Epidermal melanocyte (primary cell): ENCODE results near the gene FGF14.

Source experiments
- DNase-seq: peaks from one replicate; pipeline ENCODE4 v3.0.0; 2011; ENCODE audit warnings: low spot score; ENCODE audit not compliant: insufficient read length

Gene FGF14

DNA sequence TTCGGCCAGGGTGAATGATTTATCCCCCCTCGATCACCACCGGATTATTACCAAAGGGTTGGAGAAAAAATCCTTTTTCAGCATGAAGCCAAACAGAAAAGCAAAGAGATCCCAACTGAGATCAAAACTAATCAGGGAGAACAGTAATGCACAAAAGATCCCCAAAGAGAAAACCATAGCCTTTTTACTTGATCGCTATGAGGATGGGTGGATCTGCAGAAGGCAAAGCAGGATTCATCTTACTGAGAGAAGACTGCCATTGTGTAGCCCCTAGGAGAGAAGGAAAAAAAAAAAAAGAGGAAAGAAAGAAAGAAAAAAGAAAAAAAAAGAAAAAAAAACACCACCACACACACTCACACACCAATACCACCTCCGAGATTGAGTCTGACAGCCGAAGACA is at the start of gene FGF14:
Gene FGF14, minus strand, starts transcription at position 283 of the 400 bp plus-strand sequence.
- no peak for DNase-seq

DNA sequence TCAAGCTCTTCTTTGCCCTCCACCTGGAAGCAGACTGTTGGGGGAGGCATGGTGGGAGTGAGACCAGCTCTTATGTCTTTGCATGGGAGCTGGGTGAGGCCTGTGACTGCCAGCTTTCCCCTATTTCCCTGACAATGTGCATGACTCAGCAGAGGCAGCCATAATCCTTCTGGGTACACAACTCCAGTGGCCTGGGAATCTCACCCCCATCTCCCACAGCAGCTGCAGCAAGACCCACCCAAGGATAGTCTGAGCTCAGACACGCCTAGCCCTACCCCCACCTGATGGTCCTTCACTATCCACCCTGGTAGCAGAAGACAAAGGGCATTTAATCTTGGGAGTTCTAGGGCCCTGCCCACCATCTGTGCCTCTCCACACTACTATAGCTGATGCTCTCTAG is 41.4 kb upstream of the FGF14 start:
- no peak for DNase-seq

DNA sequence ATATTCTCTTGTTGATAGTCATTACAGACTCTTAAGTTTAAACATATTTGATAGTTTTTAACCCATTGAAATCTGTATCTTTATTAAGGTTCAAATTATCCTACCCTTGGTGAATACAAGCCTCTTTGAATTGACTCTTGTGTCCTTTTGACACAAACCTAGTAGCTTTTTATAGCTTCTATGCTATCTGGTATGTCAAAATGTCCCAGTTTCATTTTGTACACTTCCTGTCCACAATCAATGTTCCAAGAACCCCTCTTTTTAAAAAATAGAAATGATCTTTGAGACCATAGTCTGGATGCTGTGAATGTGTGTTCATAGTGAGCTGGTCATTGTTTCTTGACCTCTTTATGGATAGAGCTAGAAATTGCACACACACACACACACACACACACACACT is 39.2 kb upstream of the FGF14 start:
- no peak for DNase-seq

DNA sequence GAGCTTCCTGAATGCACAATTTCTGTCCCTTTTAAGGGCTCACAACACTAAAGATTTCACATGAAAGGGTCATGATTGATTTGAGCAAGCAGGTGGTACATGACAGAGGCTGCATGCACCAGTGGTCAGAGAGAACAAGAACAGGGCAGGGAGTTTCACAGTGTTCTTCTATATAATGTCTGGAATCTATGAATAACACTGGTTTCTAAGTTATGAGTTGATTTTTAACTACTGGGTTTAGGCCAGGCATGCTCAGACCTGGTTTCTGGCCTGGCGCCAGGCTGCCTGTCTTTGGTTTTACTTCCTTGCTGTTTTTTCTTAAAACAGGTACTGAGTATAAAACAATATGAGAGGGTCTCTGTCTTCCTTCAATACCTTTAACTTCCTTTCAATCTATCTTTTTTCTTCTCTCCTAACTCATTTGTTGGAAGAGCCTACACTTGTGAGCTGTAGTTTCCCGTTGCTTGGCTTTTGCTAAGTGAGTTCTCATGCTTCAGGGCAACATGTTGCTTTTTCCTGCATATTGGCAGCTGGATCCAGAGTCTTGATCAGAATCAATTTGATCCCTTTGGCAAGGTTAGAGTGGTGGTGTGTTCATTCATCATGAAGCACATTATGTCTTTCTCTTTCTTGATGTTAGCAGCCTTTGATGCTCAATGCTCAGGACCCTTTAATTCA is 38.5 kb upstream of the FGF14 start:
- no peak for DNase-seq

DNA sequence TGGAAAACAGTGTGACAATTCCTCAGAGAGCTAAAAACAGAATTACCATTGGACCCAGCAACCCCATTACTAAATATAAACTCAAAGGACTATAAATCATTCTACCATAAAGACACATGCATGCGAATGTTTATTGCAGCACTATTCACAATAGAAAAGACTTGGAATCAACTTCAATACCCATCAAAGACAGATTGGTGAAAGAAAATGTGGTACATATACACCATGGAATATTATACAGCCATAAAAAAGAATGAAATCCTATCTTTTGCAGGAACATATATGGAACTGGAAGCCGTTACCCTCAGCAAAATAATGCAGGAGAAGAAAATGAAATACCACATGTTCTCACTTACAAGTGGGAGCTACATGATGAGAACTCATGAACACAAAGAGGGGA is 20.8 kb upstream of the FGF14 start:
- no peak for DNase-seq

DNA sequence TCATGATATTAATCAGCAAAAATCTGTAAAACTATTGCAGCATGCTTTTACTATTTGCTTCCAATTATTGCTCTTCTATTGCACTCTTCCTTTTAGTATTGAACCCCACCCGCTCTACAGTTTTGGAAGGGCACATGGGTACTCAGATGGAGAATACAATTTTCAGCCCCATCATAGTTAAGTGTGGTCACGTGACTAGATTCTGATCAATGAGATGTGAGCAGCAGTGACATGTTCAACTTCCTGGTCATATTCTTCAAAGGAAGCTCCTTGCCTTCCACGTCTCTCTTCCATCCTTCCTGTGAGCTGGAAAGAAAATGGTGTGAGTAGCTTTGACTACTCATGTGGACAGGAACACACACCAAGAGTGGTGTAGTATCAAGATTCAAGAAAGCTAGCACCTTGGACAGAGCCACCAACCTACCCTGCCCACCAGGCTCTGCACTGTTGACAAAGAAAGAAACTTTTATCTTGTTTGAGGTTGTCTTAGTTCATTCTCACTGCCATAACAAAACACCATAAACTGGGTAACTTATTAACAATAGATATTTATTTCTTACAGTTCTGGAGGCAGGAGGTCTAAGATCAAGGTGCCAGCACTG is 3.8 kb upstream of the FGF14 start:
- no peak for DNase-seq

DNA sequence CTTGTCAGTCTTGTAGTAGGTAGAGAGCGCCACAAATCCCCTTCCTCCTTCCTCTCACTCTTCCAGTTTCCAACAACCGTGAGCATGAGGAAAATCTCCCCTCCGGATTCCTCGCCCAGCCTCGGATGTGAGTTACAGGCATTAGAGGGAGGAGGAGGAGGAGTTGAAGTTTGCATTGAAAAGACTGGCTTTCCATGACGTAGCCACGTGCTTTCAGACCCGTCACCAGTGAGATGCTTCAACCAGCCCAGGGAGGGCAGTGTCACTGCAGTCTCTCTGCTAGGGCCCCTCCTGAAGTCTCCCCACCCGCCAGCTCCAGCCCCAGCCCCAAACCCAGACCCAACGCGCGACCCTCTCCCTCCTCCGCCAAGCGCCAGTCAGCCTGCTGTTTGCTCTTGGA is 442 bp upstream of the FGF14 start:
- DNase-seq, result no peak

DNA sequence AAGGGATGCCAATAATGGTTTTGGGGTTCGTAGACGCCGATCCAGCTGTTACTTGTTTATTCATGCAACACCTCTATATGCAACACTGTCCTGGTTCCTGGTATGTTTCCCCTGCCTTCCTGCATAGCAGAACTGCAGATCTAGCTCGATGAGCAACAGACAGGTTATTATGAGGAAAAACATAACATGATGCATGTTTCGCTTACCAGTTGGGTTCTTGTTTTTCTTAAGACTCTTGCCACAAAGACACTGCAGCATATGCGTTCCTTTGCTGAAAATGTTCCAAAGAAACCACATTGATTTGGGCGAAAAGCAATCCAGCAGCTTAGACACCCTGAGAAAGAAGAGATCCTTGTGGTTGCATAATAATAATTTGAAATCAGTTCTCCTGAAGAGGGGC is 583 bp downstream of the FGF14 start:
- DNase-seq, result peak; percentile 34

DNA sequence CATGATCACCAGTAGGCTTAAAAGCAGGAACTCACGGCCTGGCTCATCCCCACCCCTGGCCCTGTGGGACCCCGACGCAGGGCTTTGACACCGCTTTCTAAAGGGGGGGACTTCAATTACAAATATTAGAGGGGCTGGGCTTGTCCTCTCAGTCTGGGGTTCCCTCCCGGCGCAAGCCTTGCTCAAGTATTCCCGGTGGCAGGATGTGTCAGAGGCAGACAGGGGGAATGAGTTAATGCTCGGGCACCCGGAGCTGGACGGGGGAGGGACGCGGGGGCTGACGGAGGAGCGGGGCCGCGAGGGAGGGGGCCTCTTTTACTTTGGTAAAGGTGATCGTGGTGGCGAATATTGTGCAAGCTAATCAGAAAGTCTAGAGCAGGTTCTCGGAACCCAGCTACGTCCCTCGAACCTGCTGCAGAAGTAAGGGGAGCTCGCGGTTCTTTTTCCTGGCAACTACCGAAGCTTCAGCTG is 1.1 kb downstream of the FGF14 start:
- no peak for DNase-seq

DNA sequence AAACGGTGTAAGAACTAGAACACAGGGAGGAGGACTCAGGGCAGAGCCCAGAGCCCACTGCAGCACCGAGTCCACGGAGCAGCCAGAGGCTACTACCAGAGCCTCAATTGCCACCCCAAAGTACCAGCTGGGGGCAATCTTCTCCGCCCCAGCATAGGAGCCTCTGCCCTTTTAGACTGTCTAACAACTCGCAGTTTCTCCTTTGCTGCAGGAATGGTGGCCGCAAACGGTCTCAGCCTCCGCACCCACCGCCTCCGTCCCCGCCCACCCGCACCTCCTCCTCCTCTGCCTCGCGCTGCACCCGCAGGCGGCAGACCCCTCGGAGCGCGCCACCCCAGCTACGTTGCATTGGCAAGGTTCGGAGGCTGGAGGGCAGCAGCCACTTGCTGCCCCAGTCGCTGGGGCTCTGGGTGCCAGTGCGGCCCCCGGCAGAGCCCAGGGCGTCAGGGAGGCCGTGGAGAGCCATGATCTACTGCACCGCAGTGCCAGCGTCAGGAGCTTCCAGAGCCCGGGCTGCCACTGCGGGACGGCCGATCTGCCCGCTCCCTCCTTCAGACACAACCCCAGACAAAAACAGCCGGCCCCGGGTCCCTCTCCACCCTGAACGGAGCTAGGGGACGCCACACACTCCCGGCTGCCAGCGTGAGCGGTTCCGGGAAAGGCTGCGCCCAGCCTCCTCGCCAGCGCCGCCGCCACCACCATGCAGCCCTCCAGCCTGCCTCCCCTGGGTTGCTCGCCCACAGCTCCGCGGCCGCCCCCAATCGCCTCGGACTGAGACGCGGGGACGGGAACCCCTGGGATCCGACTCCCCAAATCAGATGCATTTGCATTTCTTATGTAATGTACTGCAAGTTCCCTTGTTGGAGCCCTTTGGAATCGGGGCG is 1.8 kb downstream of the FGF14 start:
- DNase-seq, result no peak

DNA sequence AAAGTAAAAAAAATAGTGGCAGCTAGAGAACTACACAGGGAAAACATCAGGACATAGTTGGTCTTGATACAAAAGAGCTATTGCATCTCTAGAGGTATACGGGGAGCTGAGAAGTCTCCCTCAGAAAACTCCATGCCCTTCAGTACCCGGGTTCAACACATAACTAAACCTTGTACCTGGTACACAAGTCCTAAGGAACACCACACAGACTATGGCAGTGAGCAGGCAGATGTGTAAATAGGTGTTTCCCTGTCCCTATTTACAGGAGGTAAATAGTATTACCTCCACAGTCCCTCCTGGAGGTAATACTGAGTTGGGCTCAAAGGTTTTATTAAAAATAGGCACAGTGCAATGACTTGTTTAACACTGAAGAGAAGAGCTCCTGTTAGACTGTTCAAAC is 5.9 kb downstream of the FGF14 start:
- no peak for DNase-seq

DNA sequence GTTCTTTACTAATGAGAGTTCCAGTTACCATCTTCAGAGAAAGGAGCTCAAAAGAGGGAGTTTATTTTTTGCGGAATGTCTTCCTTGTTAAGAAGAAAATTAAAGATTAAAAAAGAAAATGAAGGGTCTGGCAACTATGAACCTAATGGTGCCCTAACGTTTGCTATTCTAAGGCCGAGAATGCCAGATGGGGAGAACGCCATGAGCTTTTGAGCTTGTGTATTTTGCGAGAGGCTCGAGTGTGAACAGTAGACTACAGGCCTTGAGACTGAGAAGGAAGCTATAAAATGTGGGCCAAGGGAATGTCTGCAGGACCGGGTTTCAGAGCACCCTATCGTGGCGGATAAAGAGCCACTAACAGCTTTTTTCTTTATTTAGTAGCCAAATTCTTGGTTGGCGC is 6.7 kb downstream of the FGF14 start:
- DNase-seq, result no peak

DNA sequence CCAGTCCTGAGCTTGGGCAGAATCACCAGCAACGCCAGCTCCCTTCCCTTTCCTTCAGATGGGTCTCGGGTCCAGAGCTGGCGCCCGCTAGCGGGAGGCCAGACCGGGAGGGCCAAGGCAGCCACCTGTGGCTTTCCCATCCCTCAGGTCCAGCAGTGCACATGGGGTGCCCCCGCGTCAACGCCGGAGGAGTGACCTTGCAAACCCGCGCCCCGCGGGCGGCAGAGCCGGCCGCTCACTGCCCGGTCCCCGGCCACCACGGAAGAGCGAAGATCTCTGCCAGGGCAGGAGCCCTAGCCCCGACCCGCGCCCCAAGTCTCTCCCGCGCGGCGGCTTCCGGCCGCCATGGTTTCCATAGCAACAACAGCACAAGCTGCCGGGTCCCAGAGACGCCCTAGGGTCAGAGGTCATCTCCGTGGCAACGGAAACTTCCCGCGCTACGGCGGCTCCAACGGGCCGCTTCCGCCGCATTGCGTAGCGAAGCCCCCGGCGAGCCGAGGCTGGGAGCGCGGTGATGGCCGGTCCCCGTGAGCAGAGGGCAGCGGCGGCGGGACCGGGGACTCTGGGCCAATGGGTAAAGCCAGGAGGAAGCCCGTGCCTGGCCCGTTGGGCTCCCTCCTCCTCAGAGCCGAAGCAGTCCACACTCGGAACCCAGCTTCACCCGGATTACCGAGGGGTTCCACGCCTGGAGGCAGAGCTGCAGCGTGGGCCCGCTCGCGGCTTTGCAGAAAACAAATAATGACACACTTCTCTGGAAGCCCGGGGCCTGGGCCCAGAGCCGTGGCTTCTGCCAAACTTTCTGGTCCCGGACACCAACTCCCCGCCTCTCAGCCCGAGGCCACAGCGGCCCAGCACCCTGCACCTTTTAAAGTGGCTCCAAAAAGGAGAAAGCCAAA is 7.4 kb downstream of the FGF14 start:
- peak; percentile 85 for DNase-seq

DNA sequence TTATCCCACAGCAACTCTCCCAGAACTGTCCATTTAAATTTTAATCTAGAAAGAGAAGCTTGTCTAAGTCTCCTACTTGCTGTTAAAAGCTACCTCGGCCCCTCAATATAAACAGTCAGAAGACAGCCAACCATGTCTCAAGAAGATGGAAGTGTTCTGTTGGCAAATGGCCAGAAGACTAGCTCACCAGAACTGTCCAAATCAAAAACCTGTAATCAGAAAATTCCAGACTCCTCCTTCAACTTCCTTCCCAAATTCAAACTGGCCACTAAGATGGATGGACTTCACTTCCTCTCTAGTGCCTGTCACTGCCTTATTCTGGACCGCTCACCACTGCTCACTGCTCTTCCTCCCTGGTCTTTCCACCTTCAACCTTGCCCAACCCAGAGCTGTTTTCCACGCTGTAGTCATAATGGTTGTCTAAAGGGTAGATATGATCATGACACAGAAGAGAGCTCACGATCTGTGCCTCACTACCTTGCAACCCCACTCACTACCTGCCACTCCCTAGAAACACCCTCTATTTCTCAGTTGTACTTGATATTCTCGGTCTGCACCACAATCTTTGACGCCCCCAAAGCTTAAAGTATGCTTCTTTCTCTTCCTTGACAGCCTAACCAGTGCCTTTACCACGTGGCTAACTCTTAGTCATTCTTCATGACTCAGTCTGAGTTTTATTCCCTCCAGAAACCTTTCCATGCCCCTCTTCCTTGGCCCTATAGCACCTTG is 9.2 kb downstream of the FGF14 start:
- no peak for DNase-seq

DNA sequence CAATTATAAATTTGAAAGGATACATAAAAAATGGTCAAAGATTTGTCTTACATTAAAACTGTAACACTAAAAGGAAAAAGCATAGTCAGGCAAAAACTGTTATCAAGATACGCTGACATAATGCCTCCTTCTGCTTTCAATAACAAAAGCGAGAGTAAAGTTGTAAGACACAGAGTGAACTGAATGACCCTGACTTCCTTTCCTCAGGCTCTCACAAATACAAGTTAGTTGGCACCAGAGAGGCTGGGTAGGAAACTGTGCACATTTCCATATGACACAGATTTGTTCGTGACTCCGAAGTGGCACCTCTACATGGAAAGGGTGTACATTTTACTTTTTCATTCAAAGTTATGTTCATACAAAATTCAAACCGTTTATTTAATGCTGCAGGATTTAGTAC is 15.4 kb downstream of the FGF14 start:
- no peak for DNase-seq

DNA sequence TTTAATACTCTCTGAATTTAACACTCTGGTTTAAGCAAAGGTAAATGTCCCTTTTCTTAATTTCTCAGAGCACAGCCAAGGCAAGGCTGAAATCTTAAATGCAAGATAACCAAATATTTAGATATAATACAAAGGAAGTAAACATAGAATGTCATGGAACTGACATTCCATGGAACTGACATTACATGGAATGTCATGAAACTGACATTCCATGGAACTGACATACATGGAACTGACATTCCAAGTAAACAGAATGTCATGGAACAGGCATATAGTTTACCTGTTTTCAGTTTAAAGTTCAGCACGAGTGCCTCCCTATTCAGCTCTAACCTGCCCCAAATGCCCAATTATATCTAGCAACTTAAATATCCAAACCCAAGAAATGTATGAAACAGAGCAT is 21.8 kb downstream of the FGF14 start:
- no peak for DNase-seq

DNA sequence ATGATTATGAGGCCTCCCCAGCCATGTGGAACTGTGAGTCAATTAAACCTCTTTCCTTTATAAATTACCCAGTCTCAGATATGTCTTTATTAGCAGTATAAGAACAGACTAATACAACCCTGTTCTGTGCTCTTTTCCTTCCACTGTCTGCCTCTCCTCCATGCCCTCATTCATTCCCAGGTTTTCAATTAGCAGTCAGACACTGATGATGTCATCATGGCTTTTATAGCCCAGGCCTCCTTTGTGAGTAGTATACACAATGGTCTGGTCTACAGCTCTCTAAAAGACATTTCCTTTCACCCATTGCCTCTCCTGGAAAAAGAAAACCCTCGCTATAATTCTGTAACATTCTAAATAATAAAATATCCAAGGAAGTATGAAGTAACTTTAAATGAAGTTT is 25.5 kb downstream of the FGF14 start:
- no peak for DNase-seq

DNA sequence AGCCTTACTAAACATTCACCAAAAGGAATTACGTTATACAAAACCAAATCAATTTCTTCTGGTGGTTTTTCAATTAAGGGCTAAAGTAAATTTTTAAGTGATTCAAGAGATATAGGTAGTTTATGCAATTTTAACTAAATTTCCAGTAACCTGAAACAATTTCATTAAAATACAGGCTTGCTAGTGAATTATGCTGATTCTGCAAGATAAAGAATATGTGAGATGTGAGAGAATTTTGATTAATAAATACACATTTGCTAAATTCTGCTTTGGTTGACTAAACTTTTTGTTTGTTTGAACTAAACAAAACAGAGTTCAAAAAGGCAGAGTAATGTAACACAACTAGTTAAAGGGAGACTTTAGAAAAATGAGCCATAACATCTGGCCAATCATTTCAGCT is 27.1 kb downstream of the FGF14 start:
- DNase-seq, result no peak

DNA sequence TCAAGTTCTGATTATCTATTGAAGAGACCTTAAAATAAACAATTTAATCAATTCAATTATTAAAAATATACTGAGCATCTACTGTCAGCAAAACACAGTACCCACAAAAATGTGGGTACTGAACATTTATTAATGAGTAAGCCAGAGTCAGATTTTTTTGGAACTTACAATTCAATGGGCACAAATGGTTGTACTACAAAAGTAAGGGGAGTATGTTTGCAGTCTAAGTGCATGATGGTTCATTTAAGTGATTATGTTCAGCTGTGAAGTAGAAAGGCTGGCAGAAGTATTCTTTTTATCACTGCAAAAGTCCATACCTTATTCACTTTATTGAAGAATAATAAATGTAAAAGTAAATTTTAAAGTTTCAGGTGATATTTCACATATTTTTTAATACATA is 27.6 kb downstream of the FGF14 start:
- DNase-seq, result no peak

DNA sequence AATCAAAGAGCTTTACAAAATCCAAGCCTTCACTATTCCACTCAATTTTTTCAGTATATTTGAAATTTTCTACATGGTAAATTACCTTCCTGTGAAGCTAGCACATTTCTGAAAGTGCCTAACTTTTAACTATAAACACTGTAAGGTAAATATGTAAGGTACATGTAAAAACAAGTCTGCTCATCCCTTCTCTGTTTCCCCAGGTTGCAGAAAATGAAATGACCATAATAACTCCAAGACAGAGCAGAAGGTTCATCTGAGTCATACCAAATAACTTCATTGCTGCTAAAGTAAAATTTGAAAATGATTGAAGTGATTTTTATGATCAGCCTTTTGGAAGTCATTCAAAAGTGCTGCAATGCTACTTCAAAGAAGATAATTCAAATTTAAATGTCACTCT is 28.6 kb downstream of the FGF14 start:
- DNase-seq, result no peak

DNA sequence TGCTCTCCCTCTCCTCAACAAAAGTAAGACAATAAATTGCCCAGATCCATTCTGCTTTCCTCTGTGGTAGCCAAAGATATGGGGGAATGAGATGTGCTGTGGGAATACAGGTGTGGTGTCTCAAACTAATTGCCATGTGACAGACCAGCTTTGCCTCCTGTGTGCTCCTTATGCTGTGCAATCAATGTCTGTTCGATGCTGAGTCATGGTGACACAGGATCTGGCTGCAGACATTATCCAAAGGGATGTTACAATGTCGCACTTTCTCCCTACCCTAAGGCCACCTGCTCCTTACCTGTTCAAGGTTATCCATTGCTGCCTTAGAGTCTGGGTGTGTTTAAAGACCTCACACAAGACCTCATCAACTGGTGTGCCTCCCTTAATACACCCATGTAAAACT is 32.5 kb downstream of the FGF14 start:
- DNase-seq, result no peak
